Large intestine (tissue), 3 donors: Measurements from ENCODE around the gene TSHR. TPM values are rescaled to one million over a fixed set of nuclear protein-coding genes. Genes with fewer than 3 reads are reported as not detected.
"Not testable (repeated sequence)": the region's sequence is repeated elsewhere in the genome, so short reads cannot be mapped to it uniquely, and the experiment has no call there.

Experiments
- DNase-seq, 2 donors: peaks; one replicate each; pipeline versions ENCODE4 v3.0.0 to v3.0.0-alpha.2; 2013
- H3K27ac ChIP-seq: one replicate; pipeline ENCODE4 v1.5.1; 2013; ENCODE audit warnings: low read length
- H3K27me3 ChIP-seq: 2 replicates; pipeline ENCODE4 v1.6.1; 2013; ENCODE audit warnings: low read length; ENCODE audit not compliant: control insufficient read depth, insufficient read depth
- H3K36me3 ChIP-seq: 2 replicates; pipeline ENCODE4 v1.6.1; 2013; ENCODE audit warnings: low read length; ENCODE audit not compliant: control insufficient read depth, insufficient read depth
- H3K4me1 ChIP-seq: one replicate; pipeline ENCODE4 v1.6.1; 2013; ENCODE audit warnings: low read length; ENCODE audit not compliant: control insufficient read depth, insufficient read depth
- H3K4me3 ChIP-seq: one replicate; pipeline ENCODE4 v1.5.1; 2013; ENCODE audit warnings: low read length
- H3K9me3 ChIP-seq: one replicate; pipeline ENCODE4 v1.6.1; 2013; ENCODE audit warnings: mild to moderate bottlenecking, low read depth, low read length, moderate library complexity; ENCODE audit not compliant: control insufficient read depth
- WGBS: methylation state at CpG from one replicate; pipeline ENCODE4 v1.1.5; 2013; ENCODE audit warnings: low lambda C conversion rate; ENCODE audit not compliant: insufficient coverage; 5-methylcytosine and 5-hydroxymethylcytosine counted together
- polyA plus RNA-seq: library from polyadenylated mRNA; unstranded; fragments of 120-200 nt; gene quantifications from one replicate; pipeline ENCODE4 v1.2.1, GENCODE V29; 2013

The TSHR gene
- polyA plus RNA-seq, 1 donor, result 0.16 TPM

DNA sequence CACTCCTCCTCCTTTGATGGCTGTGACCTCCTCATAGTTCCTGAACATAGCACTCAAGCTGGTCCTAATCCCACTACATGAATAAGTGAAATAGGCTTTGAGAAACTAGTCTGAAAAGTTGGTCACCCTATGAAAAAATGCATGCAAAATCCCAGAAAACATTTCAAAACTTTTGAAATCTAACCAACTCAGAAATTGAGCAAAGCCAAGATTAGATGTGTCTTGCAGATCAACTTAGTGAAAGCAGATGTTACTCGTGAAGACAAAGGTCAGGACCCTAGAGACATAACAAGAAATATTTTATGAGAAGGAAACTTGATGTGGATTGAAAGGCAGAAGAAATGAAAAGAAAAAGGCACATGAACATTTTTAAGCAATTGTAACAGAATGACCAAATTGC, 63.3 kb downstream of the TSHR start:
- Histone ChIP-seq H3K4me3 (no peak overlapping the region), H3K9me3 (no peaks in the 10 kb centered on the region), H3K4me1 (no peaks in the 10 kb centered on the region), H3K36me3 (no peaks in the 10 kb centered on the region), H3K27ac (no peak overlapping the region), H3K27me3 (no peaks in the 10 kb centered on the region)
- WGBS, result no CpG with 5 or more reads among the region's 1 CpG
- no peak for DNase-seq

DNA sequence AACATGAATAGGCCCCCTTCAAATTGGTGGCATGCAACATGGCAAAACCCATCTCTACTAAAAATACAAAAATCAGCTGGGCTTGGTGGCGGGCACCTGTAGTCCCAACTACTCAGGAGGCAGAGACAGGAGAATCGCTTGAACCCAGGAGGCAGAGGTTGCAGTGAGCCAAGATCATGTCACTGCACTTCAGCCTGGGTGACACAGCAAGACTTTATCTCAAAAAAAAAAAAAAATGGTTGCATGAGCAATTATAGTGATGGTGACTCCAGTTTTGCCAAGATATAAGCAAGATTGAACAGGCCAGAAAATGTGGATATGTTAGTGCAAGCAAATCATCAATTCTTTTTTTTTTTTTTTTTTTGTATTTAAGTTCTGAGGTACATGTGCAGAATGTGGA, 63.7 kb downstream of the TSHR start:
- not testable (repeated sequence) for DNase-seq, H3K36me3 ChIP-seq
- WGBS, result no CpG with 5 or more reads among the region's 2 CpGs

DNA sequence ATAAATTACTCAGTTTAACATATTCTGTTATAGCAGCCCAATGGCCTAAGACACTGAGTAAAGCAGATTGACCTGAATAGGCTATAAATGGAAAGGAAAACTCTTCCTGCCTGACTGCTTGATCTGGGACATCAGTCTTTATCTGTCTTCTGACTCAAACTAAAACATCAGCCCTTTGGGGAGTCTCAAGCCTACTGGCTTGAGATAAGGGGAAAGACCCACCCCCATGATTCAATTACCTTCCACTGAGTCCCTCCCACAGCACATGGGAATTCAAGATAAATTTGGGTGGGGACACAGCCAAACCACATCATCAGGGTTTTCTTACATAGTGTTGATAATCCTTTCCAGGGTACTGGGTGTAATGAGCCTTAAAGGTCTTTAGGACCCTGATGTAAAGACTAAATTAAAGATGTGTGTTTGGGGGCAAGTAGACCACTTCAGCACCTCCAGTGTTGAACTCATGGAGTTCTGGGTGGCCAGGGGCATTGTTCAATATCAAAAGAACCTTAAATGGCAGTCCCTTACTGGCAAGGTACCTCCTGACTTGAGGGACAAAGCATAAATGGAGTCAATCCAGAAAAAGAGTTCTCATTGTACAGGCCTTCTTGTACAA, 67.8 kb downstream of the TSHR start:
- no peaks in the 10 kb centered on the region for H3K9me3 ChIP-seq
- no peak for DNase-seq
- no peak overlapping the region for H3K27ac ChIP-seq
- no peaks in the 10 kb centered on the region for H3K36me3 ChIP-seq
- H3K27me3 ChIP-seq, result no peaks in the 10 kb centered on the region
- H3K4me3 ChIP-seq, result no peak overlapping the region
- H3K4me1 ChIP-seq, result no peaks in the 10 kb centered on the region

More for the DNA sequence above, 63.7 kb downstream of the TSHR start:
- not testable (repeated sequence) for H3K9me3 ChIP-seq, H3K27me3 ChIP-seq, H3K4me1 ChIP-seq, H3K4me3 ChIP-seq, H3K27ac ChIP-seq

DNA sequence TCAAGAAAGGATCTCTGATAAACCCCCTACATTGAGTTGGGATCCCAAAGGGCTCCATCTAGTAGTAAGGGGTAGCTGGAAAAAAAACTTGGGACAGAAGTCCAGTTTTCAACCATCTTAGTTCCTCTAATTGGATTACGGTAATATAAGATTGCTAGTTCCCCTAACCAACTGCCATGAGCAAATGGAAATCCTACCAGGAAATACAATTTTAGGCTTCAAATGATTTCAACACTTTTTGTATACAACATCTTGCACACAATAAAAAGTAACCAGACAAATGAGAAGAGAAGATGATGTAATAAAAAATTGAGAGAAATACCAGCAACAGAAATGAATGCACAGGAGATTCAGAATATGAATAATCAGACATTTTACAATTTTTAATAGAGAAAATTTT, 73.0 kb downstream of the TSHR start:
- Histone ChIP-seq H3K9me3 (no peaks in the 10 kb centered on the region), H3K36me3 (no peaks in the 10 kb centered on the region), H3K27ac (no peak overlapping the region), H3K4me3 (no peak overlapping the region), H3K4me1 (no peaks in the 10 kb centered on the region), H3K27me3 (no peaks in the 10 kb centered on the region)
- DNase-seq, result no peak
- no CpG with 5 or more reads among the region's 1 CpG for WGBS

DNA sequence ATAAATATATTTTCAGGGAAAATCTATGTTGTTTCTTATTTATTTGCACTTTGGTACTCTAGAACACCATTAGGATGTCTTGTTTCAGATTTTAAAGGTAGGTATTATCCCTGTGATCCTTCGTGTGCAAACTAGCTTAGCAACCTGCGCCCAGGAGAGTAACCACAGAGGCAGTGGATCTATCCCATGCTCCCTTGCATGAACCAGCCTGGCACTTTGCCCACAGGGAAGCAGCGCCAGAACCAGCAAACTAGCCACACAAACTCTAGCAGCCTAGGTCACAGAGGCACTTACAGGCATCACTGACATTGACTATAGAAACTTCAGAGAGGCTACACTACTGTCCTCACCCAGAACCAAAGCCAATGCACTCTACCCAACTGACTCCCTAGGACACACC, 76.1 kb downstream of the TSHR start:
- Histone ChIP-seq H3K4me3 (no peak overlapping the region), H3K27ac (no peak overlapping the region), H3K36me3 (no peaks in the 10 kb centered on the region), H3K9me3 (no peaks in the 10 kb centered on the region), H3K4me1 (no peaks in the 10 kb centered on the region), H3K27me3 (no peaks in the 10 kb centered on the region)
- no CpG with 5 or more reads among the region's 3 CpGs for WGBS
- DNase-seq, result no peak

DNA sequence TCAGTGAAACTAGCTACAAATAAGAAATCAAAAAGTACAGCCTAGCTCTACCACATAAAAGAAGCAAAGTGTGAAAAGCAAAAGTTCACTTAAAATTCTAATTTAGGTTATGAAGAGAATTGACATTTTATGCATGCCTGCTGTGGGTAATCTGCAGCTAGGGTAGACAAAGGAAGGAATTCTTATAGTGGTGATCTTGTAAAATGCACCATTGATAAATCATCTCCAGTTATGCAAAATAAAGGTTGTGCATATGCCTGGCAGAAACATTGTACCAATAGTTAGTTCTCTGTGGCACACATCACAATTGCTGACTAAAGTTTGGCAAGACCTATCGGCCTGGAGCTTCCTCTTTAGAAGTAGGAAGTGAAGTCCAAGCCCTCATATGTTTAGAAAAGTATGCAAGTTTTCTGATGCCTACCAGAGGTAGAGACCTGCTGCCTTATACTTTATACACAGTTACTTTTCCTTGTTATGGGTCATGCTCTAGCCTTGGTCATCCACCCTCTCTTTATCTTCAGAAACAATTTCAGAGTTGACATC, 78.3 kb downstream of the TSHR start:
- no CpG with 5 or more reads among the region's 1 CpG for WGBS
- DNase-seq, result no peak
- H3K36me3 ChIP-seq, result no peaks in the 10 kb centered on the region

DNA sequence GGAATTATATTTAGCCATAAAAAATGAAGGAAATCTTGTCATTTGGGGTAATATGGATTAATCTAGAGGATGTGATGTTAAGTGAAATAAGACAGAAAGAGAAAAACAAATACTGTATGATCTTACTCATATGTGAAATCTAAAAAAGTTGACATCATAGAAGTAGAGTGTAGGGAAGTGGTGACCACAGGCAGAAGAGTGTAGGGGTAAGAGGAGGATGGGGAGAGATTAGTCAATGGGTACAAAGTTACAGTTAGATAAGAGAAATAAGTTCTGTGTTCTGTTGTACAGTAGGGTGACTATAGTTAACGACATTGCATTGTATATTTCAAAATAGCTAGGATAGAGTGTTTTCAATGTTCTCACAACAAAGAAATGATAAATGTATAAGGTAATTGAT, 87.0 kb downstream of the TSHR start:
- Histone ChIP-seq H3K4me3 (no peak overlapping the region), H3K36me3 (no peaks in the 10 kb centered on the region), H3K27ac (no peak overlapping the region), H3K4me1 (no peaks in the 10 kb centered on the region), H3K9me3 (no peaks in the 10 kb centered on the region), H3K27me3 (no peaks in the 10 kb centered on the region)
- WGBS, result no CpG with 5 or more reads among the region's 1 CpG
- DNase-seq, result no peak

More for the DNA sequence above, 78.3 kb downstream of the TSHR start:
- H3K27me3 ChIP-seq, result no peaks in the 10 kb centered on the region
- no peaks in the 10 kb centered on the region for H3K4me1 ChIP-seq
- no peak overlapping the region for H3K27ac ChIP-seq
- H3K4me3 ChIP-seq, result no peak overlapping the region
- no peaks in the 10 kb centered on the region for H3K9me3 ChIP-seq

DNA sequence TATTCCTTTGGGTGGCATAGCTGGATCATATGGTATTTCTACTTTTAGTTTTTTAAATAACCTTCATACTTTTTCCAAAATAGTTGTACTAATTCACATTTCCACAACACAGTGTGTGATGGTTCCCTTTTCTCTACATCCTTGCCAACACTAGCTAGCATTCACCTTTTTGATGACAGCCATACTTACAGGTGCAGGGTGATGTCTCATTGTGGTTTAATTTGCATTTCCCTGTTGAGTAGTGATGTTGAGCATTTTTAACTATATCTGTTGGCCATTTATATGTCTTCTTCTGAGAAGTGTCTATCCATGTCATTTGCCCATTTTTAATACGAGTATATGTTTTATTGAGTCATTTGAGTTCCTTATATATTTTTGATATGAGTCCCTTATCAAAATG, 96.1 kb downstream of the TSHR start:
- no peak overlapping the region for H3K4me3 ChIP-seq
- no peaks in the 10 kb centered on the region for H3K4me1 ChIP-seq
- no peak overlapping the region for H3K27ac ChIP-seq
- no peaks in the 10 kb centered on the region for H3K27me3 ChIP-seq
- no peak for DNase-seq
- H3K36me3 ChIP-seq, result no peaks in the 10 kb centered on the region
- WGBS, result 86% methylated on average over 1 of the region's 1 CpG
- H3K9me3 ChIP-seq, result no peaks in the 10 kb centered on the region

DNA sequence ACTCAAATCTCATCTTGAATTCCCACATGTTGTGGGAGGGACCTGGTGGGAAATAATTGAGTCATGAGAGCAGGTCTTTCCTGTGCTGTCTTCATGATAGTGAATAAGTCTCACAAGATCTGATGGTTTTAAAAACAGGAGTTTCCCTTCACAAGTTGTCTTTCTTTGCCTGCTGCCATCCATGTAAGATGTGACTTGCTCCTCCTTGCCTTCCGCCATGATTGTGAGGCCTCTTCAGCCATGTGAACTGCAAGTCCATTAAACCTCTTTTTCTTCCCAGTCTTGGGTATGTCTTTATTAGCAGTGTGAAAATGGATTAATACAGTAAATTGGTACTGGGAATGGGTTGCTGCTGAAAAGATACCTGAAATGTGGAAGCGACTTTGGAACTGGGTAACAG, 98.6 kb downstream of the TSHR start:
- H3K4me3 ChIP-seq, H3K4me1 ChIP-seq, H3K36me3 ChIP-seq, H3K9me3 ChIP-seq, H3K27ac ChIP-seq, H3K27me3 ChIP-seq, DNase-seq: not testable (repeated sequence)
- no CpG with 5 or more reads among the region's 2 CpGs for WGBS

DNA sequence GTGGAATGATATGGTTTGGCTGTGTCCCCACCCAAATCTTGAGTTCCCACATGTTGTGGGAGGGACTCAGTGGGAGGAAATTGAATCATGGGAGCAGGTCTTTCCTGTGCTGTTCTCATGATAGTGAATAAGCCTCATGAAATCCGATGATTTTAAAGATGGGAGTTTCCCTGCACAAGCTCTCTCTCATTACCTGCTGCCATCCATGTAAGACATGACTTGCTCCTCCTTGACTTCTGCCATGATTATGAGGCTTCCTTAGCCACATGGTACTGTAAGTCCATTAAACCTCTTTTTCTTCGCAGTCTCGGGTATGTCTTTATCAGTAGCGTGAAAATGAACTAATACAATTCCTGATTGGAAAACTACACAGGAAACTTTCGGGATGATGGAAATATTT, 100.5 kb downstream of the TSHR start:
- no peaks in the 10 kb centered on the region for H3K9me3 ChIP-seq
- H3K36me3 ChIP-seq, result no peaks in the 10 kb centered on the region
- H3K4me1 ChIP-seq, result no peaks in the 10 kb centered on the region
- H3K4me3 ChIP-seq, result no peak overlapping the region
- WGBS, result 100% methylated on average over 2 of the region's 5 CpGs
- no peak overlapping the region for H3K27ac ChIP-seq
- H3K27me3 ChIP-seq, result no peaks in the 10 kb centered on the region
- no peak for DNase-seq

DNA sequence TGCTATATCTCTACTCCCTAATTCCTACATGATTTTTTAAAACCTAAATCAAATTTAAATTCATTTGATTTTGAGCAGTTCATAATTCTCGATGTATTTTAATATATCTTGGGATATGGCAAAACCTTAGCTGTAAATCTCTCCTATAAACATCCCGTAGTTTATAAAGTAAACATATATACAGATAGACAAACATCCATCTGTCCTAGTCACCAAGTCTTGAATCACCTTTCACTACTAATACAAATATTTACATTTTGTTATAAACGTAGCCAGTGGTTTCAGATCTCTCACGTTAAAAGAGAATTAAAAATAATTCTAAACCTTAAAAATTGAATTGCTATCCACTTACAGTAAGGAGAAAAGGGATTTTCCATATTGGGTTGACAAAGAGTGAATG, 107.0 kb downstream of the TSHR start:
- 67% methylated on average over 3 of the region's 4 CpGs for whole genome bisulfite sequencing
- Histone ChIP-seq H3K9me3 (no peaks in the 10 kb centered on the region), H3K27me3 (no peaks in the 10 kb centered on the region), H3K4me1 (no peaks in the 10 kb centered on the region), H3K4me3 (no peak overlapping the region), H3K27ac (no peak overlapping the region), H3K36me3 (no peaks in the 10 kb centered on the region)
- no peak for DNase-seq
